Measurements from ENCODE around the gene FOXJ1.

DNA sequence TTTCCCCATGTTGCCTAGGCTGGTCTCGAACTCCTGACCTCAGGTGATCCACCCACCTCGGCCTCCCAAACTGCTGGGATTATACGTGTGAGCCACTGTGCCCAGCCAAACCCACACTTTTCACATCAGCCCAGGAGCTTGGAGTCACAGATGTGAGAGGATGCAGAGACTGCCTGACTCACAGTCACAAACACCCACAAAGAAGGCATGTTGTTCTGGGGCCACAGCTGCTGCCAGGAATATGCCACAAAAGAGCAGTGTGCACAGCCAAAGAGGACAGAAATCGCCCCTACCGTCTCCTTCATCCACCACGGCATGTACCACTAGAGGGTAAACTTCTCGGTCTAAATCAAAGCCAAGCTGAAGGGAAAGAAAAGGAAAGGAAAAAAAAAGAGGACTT is 25.1 kb upstream of the FOXJ1 start:
- TF ChIP-seq CTCF (IDR thresholded peaks at IDR 0.05; ENCODE audit: low read depth, low read length, poor library complexity, severe bottlenecking): no peak
- no peak for TF ChIP-seq EZH2phosphoT487 (IDR thresholded peaks at IDR 0.05; ENCODE audit: borderline replicate concordance, low read length)
